GM23338 (cell line): ENCODE results near the gene MCTP2.

Source experiments
- CREB1 ChIP-seq: fragments of 250-450 bp; sonication (Bioruptor Pico); IDR thresholded peaks from 2 replicates; pipeline ENCODE4 v1.5.0; 2020; ENCODE audit warnings: low read depth, mild to moderate bottlenecking, moderate library complexity
- CTCF ChIP-seq, 2 experiments: fragments of 200-600 bp in 1 of 2; sonication (generic) in 1 of 2; conservative IDR thresholded peaks; 2 replicates each; pipeline versions ENCODE4 v1.5.1 to v1.6.1; 2016 to 2017; ENCODE audit warnings: antibody characterized with exemption in 2 of 2, low read depth in 2 of 2, mild to moderate bottlenecking in 2 of 2, moderate library complexity in 1 of 2
- ETS1 ChIP-seq: IDR thresholded peaks from 2 replicates; pipeline ENCODE4 v1.6.1; 2016; ENCODE audit warnings: antibody characterized with exemption
- EZH2 ChIP-seq: fragments of 200-600 bp; sonication (generic); IDR thresholded peaks from one replicate; pipeline ENCODE4 v1.8.0; 2017; ENCODE audit warnings: antibody characterized with exemption, mild to moderate bottlenecking, low read depth; ENCODE audit not compliant: unreplicated experiment
- EZH2phosphoT487 ChIP-seq: fragments of 200-600 bp; sonication (generic); IDR thresholded peaks from one replicate; pipeline ENCODE4 v1.8.1; 2018; ENCODE audit warnings: antibody characterized with exemption; ENCODE audit not compliant: unreplicated experiment
- JUNB ChIP-seq: IDR thresholded peaks from one replicate; pipeline ENCODE4 v1.6.1; 2016; ENCODE audit warnings: antibody characterized with exemption; ENCODE audit not compliant: unreplicated experiment
- NANOG ChIP-seq: IDR thresholded peaks from 2 replicates; pipeline ENCODE4 v1.6.1; 2016; ENCODE audit warnings: antibody characterized with exemption, borderline replicate concordance
- POLR2AphosphoS5 ChIP-seq: IDR thresholded peaks from 2 replicates; pipeline ENCODE4 v1.6.1; 2016; ENCODE audit warnings: antibody characterized with exemption, low read depth
- STAT1 ChIP-seq: IDR thresholded peaks from one replicate; pipeline ENCODE4 v1.6.1; 2016; ENCODE audit warnings: antibody characterized with exemption; ENCODE audit not compliant: unreplicated experiment
- ZNF114 ChIP-seq: fragments of 250-450 bp; sonication (Bioruptor Pico); IDR thresholded peaks from 2 replicates; pipeline ENCODE4 v1.5.0; 2020; ENCODE audit warnings: mild to moderate bottlenecking, moderate library complexity
- ZNF331 ChIP-seq: fragments of 250-450 bp; sonication (Bioruptor Pico); IDR thresholded peaks from 2 replicates; pipeline ENCODE4 v1.5.0; 2020; ENCODE audit warnings: low read depth, mild to moderate bottlenecking, moderate library complexity
- TF ChIP-seq, protein P1 (sequence below): IDR thresholded peaks from one replicate; pipeline ENCODE4 v1.6.1; 2018; ENCODE audit warnings: antibody characterized with exemption; ENCODE audit not compliant: unreplicated experiment

DNA sequence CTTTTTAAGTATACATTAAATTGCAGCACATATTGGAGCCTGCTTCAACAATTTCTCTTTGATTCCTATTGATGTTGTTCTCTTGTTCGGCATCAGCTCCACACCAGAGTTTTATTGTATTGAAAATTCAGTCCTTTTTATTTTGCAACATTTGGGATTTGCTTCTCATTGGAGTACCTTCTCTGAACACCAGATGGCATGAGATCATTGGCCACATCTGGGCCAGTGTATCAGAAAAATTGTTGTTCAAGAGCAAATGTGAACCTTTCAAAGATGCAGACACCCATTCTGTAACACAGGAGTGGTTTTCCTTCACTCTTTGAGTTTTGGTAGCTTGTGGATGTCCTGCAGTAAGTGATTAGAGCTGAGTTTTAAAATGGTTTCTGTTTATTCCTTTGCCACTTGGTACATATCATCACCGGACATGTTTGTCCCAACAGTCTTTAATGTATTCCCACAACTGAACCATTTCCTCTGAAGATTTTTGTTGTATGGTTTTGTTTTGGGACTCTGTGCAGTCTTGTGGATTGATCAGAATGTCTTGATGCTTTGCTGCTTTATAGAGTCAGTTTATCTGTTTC, 96.1 kb downstream of the MCTP2 start:
- TF ChIP-seq POLR2AphosphoS5 (no peak), CTCF (conservative IDR thresholded peaks at IDR 0.05; ENCODE audit: low read depth in 2 of 2) (peak; percentile 70 to 71), STAT1 (no peak), EZH2phosphoT487 (no peak), EZH2 (no peak), ZNF331 (no peak), CREB1 (CRISPR knock-in tag) (no peak), ZNF114 (CRISPR knock-in tag) (no peak), ETS1 (no peak), NANOG (no peak), JUNB (no peak)
- TF ChIP-seq, protein P1, sequence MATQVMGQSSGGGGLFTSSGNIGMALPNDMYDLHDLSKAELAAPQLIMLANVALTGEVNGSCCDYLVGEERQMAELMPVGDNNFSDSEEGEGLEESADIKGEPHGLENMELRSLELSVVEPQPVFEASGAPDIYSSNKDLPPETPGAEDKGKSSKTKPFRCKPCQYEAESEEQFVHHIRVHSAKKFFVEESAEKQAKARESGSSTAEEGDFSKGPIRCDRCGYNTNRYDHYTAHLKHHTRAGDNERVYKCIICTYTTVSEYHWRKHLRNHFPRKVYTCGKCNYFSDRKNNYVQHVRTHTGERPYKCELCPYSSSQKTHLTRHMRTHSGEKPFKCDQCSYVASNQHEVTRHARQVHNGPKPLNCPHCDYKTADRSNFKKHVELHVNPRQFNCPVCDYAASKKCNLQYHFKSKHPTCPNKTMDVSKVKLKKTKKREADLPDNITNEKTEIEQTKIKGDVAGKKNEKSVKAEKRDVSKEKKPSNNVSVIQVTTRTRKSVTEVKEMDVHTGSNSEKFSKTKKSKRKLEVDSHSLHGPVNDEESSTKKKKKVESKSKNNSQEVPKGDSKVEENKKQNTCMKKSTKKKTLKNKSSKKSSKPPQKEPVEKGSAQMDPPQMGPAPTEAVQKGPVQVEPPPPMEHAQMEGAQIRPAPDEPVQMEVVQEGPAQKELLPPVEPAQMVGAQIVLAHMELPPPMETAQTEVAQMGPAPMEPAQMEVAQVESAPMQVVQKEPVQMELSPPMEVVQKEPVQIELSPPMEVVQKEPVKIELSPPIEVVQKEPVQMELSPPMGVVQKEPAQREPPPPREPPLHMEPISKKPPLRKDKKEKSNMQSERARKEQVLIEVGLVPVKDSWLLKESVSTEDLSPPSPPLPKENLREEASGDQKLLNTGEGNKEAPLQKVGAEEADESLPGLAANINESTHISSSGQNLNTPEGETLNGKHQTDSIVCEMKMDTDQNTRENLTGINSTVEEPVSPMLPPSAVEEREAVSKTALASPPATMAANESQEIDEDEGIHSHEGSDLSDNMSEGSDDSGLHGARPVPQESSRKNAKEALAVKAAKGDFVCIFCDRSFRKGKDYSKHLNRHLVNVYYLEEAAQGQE, result no peak
